Stimulated activated CD8-positive, alpha-beta memory T cell treated with anti-CD3 and anti-CD28 coated beads, Interleukin-4, amount 100 ng/mL, for 24 hours (primary cell): ENCODE data around the gene SOX12.
"Not testable (repeated sequence)": the region's sequence is repeated elsewhere in the genome, so short reads cannot be mapped to it uniquely, and the experiment has no call there.

Experiments
- DNase-seq: peaks from one replicate; pipeline ENCODE4 v3.0.0-alpha.2; 2020; ENCODE audit warnings: low read depth

Gene SOX12

DNA sequence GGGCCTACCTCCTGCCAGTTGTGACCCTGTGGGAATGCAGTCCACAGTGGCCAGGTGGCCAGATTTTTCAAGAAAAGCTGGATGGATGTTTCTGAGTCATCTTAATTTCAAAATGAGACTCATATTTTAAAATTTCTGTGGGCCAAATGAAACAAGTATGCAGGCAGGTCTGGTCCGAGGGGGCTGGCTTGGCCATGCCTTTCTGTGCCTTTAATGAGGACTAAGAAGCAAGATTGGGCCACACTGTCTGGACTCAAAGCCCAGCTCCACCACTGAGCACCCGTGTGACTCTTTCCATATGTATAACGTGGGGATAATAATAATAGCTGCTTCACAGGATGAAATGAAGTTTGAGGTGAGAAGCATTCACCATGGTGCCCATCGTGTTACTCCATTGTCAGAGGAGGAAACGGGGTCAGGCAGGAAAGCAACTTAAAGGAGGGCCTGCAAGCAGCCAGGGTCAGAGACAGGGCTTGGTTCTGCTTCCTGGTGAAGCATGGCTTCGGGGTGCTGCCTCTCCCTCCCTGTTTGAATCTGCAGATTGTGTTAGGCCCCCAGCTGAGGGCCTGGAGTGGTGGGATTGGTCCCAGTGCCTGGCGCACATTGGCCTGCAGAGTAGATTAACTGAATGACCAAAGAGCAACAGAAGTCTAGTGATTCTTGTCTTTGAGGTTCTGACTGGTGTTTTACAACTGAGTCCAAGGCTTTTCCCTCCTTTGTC, 3.8 kb downstream of the SOX12 start:
- no peak for DNase-seq

DNA sequence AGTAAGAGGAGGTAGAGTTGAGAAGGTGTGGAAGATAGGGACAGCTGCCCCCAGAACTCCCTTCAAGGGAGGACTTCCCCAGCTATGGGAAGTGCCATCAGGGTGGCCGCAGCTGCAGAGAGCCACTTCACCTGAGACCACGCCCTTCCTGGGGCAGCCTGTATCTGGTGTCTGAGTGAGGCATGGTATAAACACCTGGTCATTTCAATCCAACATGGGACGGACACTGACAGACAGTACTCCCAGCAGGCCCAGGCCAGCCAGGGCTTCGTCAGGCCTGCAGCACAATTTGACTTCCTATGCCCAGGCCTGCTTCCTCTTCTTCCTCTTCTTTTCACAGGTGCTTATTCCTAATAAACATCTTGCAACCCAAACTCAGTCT, 4.5 kb downstream of the SOX12 start:
- DNase-seq = no peak

DNA sequence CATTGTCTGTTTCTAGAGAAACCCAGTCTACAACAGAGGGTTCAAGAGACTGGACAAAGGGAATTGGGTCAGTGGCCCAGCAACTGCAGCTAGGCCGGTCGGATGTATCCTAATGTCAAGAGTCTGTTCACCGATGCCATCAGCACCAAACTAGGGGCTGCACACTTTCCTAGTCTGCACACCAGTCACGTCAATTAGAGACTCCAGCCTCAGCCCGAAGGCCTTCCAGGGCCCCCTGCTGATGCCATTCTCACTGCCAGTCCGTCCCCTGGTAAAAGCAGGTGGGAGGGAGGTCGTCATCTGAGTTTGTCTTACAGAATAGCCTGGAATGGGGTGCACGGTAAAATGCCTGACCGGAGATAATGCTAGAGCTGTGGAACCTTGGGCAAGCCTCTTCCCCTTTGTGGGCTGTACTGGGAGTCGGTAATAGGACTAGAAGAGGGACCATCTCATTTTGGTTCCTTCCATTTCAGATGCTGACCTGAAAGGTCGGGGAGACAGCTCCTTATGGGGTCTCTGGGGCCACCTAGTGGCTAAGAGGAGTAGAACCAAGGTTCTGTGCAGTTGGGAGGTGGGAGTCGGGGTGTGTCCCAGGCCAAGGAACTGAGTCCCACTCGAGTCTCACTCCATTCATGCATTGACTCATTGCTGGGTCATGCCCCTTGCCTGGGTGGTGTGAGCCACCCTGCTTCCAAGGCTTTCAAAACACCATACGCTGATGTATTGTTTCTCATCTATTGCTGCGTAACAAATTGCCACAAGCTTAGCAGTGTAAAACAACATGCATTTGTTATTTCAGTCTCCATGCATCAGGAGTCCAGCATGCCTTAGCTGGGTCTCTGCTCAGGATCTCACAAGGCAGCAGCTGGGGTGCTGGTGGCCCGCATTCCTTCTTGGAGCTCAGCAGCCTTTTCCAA, 5.1 kb downstream of the SOX12 start:
- DNase-seq = no peak

DNA sequence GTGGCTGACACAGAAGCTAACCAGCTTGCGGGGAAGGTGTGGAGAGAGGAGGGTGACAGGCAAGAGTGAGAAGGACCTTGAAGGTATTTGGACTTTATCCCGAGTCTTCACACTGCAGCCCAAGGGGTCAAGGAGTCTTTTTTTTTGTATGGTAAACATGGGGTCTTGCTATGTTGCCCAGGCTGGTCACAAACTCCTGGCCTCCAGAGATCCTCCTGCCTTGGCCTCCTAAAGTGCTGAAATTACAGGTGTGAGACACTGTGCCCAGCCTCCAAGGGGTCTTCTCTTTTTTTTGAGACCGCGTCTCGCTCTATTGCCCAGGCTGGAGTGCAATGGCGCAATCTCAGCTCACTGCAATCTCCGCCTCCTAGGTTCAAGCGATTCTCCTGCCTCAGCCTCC, 9.2 kb downstream of the SOX12 start:
- DNase-seq = no peak

DNA sequence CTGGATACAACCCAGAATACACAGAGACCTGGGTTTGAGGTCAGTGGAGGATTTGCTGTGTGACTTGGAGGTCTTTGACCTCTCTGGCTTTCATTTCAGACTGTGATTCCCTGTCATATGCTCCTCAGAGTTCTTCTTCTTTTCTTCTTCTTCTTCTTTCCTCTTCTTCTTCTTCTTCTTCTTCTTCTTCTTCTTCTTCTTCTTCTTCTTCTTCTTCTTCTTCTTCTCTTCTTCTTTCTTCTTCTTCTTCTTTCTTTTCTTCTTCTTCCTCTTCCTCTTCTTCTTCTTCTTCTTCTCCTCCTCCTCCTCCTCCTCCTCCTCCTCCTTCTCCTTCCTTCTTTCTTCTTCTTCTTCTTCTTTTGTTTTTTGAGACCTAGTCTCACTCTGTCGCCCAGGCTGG, 10.7 kb downstream of the SOX12 start:
- DNase-seq = not testable (repeated sequence)

DNA sequence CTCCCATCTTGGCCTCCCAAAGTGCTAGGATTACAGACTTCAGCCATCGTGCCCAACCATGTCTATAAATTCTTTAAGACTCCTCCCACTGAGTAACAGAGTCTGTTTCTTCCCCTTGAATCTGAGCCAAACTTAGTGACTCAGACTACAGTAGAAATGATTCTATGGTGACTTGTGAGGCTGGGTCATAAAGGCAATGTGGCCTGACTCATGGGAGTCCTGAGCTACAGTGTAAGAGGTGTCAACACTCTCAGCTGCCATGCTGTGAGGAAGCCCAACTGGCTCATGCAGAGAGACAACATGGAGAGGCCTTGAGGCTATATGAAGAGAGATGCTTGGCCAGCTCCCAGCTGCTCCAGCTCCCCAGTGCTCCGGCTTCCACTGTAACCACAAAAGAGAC, 16.3 kb downstream of the SOX12 start:
- no peak for DNase-seq

DNA sequence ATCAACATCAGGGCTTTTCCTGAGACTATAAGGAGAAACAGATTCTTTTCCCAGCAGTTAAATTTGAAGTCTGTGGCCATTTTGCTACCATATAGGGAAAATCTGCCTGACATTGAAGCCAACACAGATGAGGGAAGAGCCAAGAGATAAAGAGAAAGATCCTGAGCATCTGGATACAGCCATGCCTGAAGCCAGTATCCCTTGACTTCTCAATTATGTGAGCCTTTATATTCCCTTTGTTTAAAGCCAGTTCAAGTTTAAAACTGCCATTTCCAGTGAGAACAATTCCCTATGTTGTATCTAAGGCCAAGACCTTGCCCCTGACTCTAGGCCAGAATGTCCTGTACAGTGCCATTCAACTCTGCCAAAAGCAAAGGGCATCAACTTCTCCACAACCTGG, 17.8 kb downstream of the SOX12 start:
- DNase-seq = no peak

DNA sequence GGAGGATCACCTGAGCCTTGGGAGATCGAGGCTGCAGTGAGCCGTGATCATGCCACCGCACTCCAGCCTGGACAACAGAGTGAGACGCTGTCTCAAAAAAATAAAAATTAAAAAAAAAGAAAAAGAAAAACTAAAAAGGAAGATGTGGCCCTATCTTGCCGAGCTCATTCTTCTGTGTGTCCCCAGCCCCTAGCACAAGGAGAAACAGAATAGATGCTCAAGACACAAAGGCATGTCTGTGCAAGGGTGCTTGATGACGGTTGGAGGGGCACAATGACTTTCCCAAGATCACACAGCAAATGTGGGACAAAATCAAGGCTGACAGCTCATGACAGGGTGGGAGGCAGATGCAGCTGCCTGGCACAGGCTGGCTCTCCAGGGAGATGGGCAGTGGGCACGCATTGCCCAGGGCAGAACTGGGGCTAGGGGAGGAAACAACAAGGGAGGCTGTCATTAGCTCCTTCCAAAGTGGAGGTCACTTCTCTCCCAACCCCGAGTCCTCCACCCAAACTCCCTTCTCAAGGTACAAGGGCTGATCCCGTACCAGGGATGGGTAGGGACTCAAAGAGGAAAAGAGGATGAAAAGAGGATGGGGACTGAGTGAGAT, 20.8 kb downstream of the SOX12 start:
- no peak for DNase-seq

DNA sequence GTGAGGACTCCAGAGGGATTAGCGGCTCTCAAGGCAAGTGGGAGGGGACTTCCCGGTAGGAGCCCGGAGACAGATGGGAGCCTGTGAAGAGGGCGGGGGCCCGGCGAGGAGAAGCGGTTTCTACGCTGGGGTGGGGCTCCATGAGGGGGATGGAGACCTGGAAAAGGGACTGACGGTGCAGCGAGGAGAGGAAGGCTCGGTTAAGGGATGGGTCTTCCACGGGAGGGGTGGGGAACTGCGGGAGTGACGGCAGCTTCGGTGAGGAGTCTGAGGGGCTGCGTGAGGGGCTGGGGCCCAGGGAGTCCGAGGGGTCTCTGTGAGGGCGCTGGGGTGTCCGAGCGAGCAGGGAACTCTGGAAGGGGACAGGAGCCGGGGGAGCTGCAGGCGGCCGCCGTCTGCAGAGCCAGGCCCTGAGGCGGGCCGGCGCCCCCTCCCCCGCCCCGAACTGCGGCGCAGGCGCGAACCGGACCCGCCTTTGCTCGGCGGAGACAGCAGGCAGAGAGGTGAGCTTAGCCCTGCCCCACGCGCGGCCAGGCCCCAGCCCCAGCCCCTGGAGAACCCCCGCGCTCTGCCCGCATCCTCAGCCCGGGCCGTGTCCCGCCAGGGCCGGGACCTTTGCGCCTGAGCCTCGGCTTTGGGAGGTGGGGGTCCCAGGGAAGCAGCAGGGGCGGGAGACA, 21.4 kb downstream of the SOX12 start, which contains the start of gene NRSN2:
Gene NRSN2, plus strand, starts transcription at position 472 of the 677 bp plus-strand sequence. CDS start 2,533 bp downstream, outside the sequence.
- DNase-seq = no peak

DNA sequence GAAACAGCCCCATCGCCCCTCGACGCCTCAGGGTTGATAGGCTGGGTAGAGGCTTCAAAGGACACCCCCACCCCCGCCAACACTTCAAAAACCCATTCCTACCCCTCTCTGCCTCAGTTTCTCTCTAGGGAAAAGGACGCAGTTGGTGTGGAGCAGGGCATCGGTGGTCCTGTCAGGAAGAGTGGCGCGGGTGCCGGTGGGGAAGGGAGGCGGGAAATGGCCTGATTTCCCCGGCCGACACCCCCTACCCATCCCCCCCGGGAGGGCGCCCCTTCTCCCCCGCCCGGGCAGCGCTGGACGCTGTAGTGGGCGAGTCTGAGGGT, 21.9 kb downstream of the SOX12 start:
- no peak for DNase-seq

DNA sequence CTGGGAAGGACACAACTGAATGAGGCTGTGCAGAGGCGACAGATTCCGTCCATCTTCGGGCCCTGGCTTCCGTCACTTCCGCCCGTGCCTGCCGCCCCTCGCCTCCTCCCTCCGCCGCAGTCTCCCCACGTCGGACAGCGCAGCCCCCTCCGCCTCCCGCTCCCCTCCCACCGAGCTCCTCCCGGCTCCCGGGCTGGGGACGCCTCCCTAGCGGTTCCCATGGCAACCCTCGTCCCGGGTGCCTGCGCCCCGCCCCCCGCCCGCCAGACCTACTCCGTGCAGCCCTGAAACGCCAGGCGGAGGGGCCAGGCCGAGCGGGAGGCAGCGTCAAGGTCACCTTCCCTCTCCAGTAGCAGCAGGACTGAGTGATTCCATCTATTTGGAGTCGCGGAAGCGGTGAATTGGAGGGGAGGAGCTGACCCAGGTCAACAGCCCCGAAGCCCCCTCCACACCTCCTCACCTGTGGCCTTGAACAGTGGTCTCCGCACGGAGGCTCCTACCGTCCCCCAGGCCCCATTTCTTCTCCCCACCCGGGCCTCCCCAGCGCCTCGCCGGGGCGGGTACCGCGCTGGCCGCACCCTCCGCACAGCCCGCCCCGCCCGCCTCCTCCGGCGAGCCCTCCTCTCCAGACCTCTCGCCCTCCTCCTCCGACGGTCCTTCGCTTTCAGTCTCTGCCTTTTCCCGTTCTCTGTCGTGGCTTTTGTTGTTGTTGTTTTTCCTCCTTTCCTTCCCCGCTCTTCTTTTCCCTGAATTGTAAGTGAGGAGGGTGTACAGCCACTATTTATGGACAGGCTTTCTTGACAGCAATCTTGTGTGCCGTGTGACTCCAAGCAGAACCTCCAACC, 22.5 kb downstream of the SOX12 start:
- peak; percentile 55 for DNase-seq

DNA sequence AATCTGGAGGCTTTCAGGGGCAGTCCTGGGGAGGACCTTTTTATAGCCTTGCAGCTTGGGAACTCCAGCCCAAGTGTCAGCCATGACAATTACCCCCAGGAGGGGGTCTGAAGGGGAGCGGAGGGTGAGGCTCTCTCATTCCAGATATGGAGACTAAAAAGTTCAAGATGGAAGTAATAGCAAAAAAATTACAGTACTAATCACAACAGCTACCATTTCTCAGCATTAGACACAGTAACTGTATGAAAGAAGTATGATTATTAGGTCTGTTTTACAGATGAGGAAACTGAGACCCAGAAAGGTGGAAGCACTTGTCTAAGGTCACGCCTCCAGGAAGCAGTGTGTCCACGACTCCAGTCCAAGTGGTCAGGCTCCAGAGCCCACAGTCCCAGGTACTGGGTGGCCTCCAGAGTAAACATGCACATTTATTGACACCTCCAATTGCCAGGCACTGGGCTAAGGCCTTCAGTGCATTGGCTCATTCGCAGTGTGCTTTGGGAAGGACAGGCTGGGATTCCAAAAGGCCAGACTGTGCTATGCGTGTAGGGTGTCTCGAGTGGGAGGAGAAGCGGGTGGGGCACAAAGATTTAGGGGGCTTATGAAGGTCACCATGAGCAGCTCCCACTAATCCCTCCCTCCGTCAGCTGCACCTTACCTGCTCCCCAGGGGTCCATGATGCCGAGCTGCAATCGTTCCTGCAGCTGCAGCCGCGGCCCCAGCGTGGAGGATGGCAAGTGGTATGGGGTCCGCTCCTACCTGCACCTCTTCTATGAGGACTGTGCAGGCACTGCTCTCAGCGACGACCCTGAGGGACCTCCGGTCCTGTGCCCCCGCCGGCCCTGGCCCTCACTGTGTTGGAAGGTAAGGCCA, 23.9 kb downstream of the SOX12 start:
- DNase-seq = no peak

DNA sequence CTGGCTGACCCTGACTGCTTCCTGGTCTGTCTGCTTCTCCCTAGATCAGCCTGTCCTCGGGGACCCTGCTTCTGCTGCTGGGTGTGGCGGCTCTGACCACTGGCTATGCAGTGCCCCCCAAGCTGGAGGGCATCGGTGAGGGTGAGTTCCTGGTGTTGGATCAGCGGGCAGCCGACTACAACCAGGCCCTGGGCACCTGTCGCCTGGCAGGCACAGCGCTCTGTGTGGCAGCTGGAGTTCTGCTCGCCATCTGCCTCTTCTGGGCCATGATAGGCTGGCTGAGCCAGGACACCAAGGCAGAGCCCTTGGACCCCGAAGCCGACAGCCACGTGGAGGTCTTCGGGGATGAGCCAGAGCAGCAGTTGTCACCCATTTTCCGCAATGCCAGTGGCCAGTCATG, 27.8 kb downstream of the SOX12 start:
- DNase-seq = no peak

DNA sequence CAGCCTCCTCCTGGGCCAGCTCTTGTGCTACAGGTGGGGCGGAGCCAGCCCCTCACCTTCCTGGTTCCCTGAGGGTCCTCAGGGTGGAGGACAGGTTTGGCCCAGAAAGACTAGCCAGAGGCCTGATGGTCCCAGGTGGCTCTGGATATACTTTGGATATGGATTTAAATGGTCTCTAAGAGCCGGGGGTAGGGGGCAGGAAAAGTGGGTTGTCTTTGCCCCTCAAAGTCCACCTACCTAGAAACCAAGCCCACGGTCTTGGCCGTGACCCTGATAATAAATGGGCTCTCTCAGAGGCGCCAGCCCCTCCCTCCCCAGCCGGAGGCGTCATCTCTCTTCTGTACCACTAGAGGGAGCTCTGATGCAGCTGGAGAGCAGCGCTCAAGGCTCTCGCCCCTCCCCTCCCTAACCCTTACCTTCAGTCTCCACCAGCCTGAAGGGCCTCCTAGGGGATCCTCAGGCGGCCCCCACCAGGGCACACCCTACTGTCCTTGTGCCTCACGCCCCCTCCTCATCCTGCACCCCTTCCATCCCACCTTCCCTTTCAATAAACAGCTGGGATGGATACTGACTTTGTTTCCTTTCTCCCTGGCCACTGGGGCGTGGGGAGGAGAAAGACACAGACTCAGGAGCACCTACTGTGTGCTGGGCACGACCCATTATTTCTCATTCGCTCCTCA, 29.1 kb downstream of the SOX12 start:
- DNase-seq = peak; percentile 62

DNA sequence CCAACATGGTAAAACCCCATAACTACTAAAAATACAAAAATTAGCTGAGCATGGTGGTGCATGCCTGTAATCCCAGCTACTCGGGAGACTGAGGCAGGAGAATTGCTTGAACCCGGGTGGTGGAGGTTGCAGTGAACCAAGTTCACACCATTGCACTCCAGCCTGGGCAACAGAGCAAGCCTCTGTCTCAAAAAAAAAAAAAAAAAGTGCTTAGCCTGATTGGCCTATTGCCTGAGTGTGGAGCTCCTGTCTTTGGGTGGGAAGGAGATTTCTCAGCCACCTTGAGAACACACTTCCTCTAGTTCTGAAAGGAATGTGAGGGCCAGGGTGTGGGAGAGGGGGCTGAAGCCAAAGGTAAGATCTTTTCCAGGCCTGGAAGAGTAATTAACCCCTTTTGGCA, 30.8 kb downstream of the SOX12 start:
- not testable (repeated sequence) for DNase-seq

DNA sequence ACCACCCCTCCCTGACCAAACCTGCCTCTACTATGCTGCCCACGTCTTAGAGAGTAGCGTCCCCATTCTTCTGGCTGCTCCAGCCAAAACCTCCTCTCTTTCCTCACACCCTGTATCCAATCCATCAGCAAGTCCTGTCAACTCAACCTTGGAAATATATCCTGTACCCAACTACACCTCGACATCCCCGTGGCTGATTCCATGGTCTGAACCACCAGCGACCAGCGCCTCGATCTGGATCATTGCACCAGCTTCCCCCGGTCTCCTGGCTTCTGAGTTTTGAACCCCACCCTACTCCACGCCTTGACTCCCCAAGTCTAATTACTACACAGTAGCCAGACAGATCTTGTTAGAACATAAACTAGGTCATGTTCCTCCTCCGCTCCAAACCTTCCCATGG, 31.4 kb downstream of the SOX12 start:
- DNase-seq = no peak

DNA sequence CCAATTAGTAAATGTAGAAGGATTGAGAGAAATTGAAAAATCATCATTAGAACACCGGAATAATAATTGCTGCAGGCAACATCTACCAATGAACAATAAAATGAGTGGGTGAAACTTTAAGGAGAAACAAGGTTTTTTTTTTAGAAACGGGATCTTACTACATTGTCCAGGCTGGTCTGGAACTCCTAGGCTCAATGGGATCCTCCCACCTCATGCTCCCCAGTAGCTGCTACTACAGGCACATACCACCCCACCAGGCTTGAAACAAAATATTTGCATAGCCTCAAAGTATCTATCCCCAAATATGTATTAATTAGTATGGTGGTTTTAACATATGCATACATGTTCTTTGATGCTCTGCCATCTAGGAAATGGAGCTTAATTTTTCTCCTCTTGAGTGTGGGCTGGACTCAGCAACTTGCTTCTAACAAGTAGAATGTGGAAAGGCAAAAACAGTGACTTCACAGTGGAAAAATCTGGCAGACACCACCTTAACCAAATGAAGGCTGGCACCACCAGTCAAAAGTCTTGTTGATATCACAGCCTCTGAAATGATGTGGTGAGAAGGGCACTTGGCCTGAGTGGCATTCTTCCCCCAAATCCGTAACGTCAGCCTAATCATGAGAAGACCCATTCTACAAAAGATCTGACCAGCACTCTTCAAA, 33.7 kb downstream of the SOX12 start:
- DNase-seq = no peak

DNA sequence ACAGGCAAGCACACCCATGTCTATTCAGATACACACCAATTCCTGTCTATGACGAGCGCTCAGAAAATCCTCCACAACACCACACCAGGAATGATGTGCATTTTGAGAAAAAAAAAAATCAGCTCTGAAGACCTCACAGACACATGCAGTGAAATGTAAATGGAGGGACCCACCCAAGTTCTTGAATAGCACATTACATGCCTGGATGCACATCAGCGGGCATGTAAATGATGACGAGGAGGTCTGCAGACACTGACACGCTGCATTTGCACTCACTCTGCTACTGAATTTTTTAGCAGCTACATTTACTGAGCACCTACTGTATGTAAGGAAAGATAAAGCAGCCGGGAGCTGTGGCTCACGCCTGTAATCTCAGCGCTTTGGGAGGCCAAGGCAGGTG, 36.2 kb downstream of the SOX12 start:
- DNase-seq = no peak
